Epithelial cell of esophagus (primary cell): ENCODE results near the gene CKAP2L.
"Not testable (repeated sequence)": the region's sequence is repeated elsewhere in the genome, so short reads cannot be mapped to it uniquely, and the experiment has no call there.

ENCODE experiments used
- DNase-seq: peaks from one replicate; pipeline ENCODE4 v3.0.0; 2010; ENCODE audit warnings: low read depth
- H3K4me3 ChIP-seq: 2 replicates; pipeline ENCODE4 v1.5.1; 2011; ENCODE audit warnings: mild to moderate bottlenecking, low read length, control low read depth
- CTCF ChIP-seq: IDR thresholded peaks from 2 replicates; pipeline ENCODE4 v1.5.1; 2011; ENCODE audit warnings: low read depth, mild to moderate bottlenecking, low read length, control low read depth, inconsistent platforms; ENCODE audit not compliant: insufficient read depth; ENCODE audit errors: missing control alignments

Gene CKAP2L

GRCh38 chr2:112709703-112710102 lies 54.7 kb downstream of the CKAP2L start:
- no peak overlapping the region for H3K4me3 ChIP-seq
- no peak for TF ChIP-seq CTCF
- no peak for DNase-seq

- no peak for DNase-seq
- H3K4me3 ChIP-seq, result no peak overlapping the region
- no peak for TF ChIP-seq CTCF
Observed at GRCh38 chr2:112708968-112709367, 55.4 kb downstream of the CKAP2L start.

- H3K4me3 ChIP-seq, DNase-seq: not testable (repeated sequence)
Observed at GRCh38 chr2:112706947-112707346, 57.5 kb downstream of the CKAP2L start.

GRCh38 chr2:112706170-112706664 lies 58.2 kb downstream of the CKAP2L start:
- DNase-seq, result peak; percentile 60
- no peak for TF ChIP-seq CTCF
- no peak overlapping the region for H3K4me3 ChIP-seq

GRCh38 chr2:112705575-112705974 lies 58.8 kb downstream of the CKAP2L start:
- no peak for DNase-seq
- no peak for TF ChIP-seq CTCF
- H3K4me3 ChIP-seq, result no peak overlapping the region

- TF ChIP-seq CTCF, result no peak
- H3K4me3 ChIP-seq, result no peak overlapping the region
- DNase-seq, result no peak
Observed at GRCh38 chr2:112703684-112704083, 60.7 kb downstream of the CKAP2L start.

- H3K4me3 ChIP-seq, result no peak overlapping the region
- DNase-seq, result no peak
- no peak for TF ChIP-seq CTCF
Observed at GRCh38 chr2:112701052-112701451, 63.4 kb downstream of the CKAP2L start.
